GM21825 (cell line): ENCODE results near the gene AP1S3.

Experiments used
- ATAC-seq: cut with Tn5 transposase; IDR thresholded peaks from one replicate; pipeline ENCODE4 v1.9.1; 2021; ENCODE audit warnings: mild to moderate bottlenecking, moderate library complexity; ENCODE audit not compliant: unreplicated experiment

AP1S3 gene

GRCh38 chr2:223725986-223726970, 111.1 kb downstream of the AP1S3 start:
- no peak for ATAC-seq

DNA sequence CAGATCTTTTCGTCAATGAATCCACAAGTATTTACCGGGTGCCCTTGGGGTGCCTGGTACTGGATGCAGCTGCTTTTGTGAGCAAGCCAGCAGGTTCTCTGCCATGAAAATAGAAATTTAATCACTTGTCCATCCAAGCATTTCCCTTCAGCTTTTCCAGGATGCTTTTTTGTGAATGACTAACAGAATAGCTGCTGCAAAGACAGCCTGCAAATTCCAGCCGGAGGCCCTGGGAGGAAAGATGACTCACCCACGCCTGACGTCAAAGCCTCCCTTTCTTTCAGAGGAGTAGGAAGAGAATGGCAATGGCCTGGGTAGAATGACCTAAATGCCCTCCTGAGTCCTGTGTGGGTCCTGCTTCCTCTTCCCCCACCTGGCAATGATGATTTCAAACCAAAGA, 111.9 kb downstream of the AP1S3 start:
- no peak for ATAC-seq

DNA sequence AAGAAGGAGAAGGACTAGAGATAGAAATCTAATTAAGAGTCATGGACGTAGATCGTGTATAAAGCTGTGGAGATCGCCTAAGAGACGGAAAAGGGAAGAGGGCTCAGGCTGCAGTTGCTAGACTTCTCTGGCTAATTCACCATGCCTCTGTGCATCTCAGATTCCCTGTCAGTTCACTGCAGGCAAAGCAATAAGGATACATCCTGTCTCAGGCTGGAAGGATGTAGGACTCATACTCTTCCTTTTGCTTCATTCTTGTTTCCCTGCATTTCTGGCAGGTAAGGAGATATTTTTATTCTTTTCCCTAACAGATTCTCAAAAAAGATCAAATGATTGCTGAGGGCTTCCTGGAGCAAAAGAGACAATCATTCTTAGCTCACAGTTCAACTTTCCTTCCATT, 112.5 kb downstream of the AP1S3 start:
- no peak for ATAC-seq

GRCh38 chr2:223723954-223724411, 113.4 kb downstream of the AP1S3 start:
- ATAC-seq: no peak

- ATAC-seq: no peak
Measured at GRCh38 chr2:223722226-223722625, 115.2 kb downstream of the AP1S3 start.

GRCh38 chr2:223721746-223722145, 115.6 kb downstream of the AP1S3 start:
- no peak for ATAC-seq

DNA sequence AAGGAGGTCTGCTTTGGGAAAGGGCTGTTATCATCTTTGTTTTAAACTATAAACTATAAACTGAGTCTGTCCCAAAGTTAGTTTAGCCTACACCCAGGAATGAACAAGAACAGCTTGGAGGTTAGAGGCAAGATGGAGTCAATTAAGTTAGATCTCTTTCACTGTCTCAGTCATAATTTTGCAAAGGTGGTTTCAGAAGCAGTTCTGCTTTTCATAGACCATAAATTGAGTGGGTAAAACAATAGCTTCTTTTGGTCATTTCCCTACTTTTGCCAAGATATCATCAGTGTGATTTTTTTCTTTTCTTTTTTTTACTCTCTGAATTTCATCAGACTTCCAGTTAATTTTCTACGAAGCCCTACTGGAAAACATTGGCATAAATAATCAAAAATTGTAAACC, 117.0 kb downstream of the AP1S3 start:
- no peak for ATAC-seq

DNA sequence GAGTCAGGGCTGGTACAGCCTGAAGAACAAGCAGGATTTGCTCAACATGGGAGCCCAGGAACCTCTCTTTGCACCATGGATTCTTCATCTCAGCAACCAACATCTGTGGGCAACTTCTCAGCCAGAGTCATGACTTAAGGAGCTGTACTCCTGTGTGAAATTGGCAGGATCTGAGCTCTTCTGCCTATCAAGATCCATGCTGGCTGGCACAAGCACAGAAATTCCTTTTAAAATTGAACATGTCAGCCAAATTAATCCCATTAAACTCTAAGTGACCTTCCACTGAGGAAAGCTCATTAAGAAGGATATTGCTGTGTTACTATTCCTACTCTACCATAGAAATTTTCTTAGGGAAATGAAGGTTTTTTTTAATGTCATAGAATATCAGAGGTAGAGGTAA, 124.7 kb downstream of the AP1S3 start:
- no peak for ATAC-seq

- ATAC-seq: no peak
Measured at GRCh38 chr2:223711596-223712326, 125.6 kb downstream of the AP1S3 start.
